ENCODE data around the gene ITPR3. TPM values are rescaled to one million over a fixed set of nuclear protein-coding genes. Genes with fewer than 3 reads are reported as not detected.

ITPR3 gene
- total and polyA plus RNA-seq, 2 donors from 2014 or later = 4.2 to 86.3 TPM

DNA sequence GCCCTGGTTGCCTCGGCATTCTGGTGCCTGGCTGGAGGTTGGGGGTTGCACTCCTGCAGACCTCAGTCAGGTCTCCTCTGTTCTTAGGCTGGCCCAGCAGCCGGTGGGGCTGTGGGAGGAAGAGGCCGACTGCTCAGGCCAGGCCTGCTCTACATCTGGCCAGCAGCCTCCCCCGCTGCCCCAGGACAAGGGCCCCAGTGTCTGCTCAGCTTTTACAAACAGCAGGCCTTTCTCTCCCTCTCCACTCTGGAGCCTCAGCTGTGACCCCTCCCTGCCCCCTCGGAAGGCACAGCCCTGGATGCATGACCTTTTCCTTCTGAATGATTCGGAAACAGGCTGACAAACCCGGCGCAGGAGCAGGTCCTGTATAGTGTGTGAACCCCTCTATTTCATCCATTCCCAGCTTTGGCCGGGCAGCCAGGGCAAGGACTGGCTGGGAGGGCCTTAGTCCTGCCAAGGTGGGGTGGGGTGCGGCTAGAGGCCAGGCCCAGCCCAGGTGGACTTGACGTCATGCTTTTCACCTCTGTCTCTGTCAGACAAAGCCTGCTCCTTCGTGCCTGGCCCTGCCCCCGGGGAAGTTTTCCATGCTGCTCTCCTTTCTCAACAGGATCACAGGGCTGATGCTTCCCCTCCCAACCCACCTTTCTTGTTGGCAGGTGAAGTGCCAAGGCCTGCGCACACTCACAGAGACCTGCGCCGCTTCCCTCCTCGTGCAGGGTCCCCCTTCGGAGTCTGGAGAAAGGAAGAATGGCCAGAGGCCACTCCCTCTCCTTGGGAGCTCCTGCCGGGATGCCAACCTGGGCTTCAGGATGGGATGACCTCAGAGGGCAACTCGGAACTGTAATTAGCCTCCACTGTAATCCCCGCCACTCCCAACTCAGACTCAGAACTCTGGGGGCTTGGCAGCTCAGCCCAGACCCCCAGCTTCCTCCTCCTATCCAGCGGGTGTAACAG, 10.1 kb upstream of the ITPR3 start:
- no peak overlapping the region for H3K4me3 ChIP-seq (ENCODE audit: low read length in 3 of 3)
- FAIRE-seq (no peak), DNase-seq (peak; percentile 25 to 67 (median 66))
- no peak for TF ChIP-seq CTCF (IDR thresholded peaks at IDR 0.05; ENCODE audit: borderline replicate concordance, extremely low read depth, insufficient read depth)
- no peaks in the 10 kb centered on the region for H3K4me1 ChIP-seq (ENCODE audit: control insufficient read depth in 2 of 3, insufficient read depth in 2 of 3, low read depth in 1 of 3, low read length in 3 of 3)
- no peaks in the 10 kb centered on the region for H3K36me3 ChIP-seq (ENCODE audit: control insufficient read depth in 2 of 3, insufficient read depth in 3 of 3, low read length in 3 of 3)
- no peaks in the 10 kb centered on the region for H3K27me3 ChIP-seq (ENCODE audit: control insufficient read depth, insufficient read depth, low read length)
- no peaks in the 10 kb centered on the region for H3K9me3 ChIP-seq (ENCODE audit: control insufficient read depth in 2 of 3, insufficient read depth in 1 of 3, low read length in 3 of 3)
- H3K27ac ChIP-seq (ENCODE audit: low read depth in 2 of 2, low read length in 2 of 2) = no peak overlapping the region
- intact Hi-C loops (cut with DNase I) = no loop called here
- no peak overlapping the region for H3K9ac ChIP-seq (ENCODE audit: low read length in 3 of 3)

GRCh38 chr6:33613146-33613794, 7.9 kb upstream of the ITPR3 start:
- Histone ChIP-seq H3K9ac (ENCODE audit: low read length in 3 of 3) (no peak overlapping the region), H3K4me1 (ENCODE audit: control insufficient read depth in 2 of 3, insufficient read depth in 2 of 3, low read depth in 1 of 3, low read length in 3 of 3) (no peaks in the 10 kb centered on the region), H3K27me3 (ENCODE audit: control insufficient read depth, insufficient read depth, low read length) (no peaks in the 10 kb centered on the region), H3K27ac (ENCODE audit: low read depth in 2 of 2, low read length in 2 of 2) (no peak overlapping the region), H3K36me3 (ENCODE audit: control insufficient read depth in 2 of 3, insufficient read depth in 3 of 3, low read length in 3 of 3) (no peaks in the 10 kb centered on the region), H3K9me3 (ENCODE audit: control insufficient read depth in 2 of 3, insufficient read depth in 1 of 3, low read length in 3 of 3) (no peaks in the 10 kb centered on the region), H3K4me3 (ENCODE audit: low read length in 3 of 3) (no peak overlapping the region)
- DNase-seq (no peak), FAIRE-seq (no peak)
- intact Hi-C loops (cut with DNase I) = no loop called here
- no peak for TF ChIP-seq CTCF (IDR thresholded peaks at IDR 0.05; ENCODE audit: borderline replicate concordance, extremely low read depth, insufficient read depth)

GRCh38 chr6:33613795-33614168, 7.3 kb upstream of the ITPR3 start:
- Histone ChIP-seq H3K36me3 (ENCODE audit: control insufficient read depth in 2 of 3, insufficient read depth in 3 of 3, low read length in 3 of 3) (no peaks in the 10 kb centered on the region), H3K9ac (ENCODE audit: low read length in 3 of 3) (no peak overlapping the region), H3K27ac (ENCODE audit: low read depth in 2 of 2, low read length in 2 of 2) (no peak overlapping the region), H3K4me3 (ENCODE audit: low read length in 3 of 3) (no peak overlapping the region), H3K27me3 (ENCODE audit: control insufficient read depth, insufficient read depth, low read length) (no peaks in the 10 kb centered on the region), H3K9me3 (ENCODE audit: control insufficient read depth in 2 of 3, insufficient read depth in 1 of 3, low read length in 3 of 3) (no peaks in the 10 kb centered on the region), H3K4me1 (ENCODE audit: control insufficient read depth in 2 of 3, insufficient read depth in 2 of 3, low read depth in 1 of 3, low read length in 3 of 3) (no peaks in the 10 kb centered on the region)
- no peak for TF ChIP-seq CTCF (IDR thresholded peaks at IDR 0.05; ENCODE audit: borderline replicate concordance, extremely low read depth, insufficient read depth)
- DNase-seq (no peak), FAIRE-seq (no peak)
- intact Hi-C loops (cut with DNase I) = no loop called here

Data from kidney (tissue), 14 donors.